ENCODE results near the gene FBLN5. TPM values are rescaled to one million over a fixed set of nuclear protein-coding genes. Genes with fewer than 3 reads are reported as not detected.
A peak's percentile ranks its signal among the peaks of the same experiment; 100 is the strongest.

Gene FBLN5
- total RNA-seq, 1 donor from 2014 or later = 240 TPM

GRCh38 chr14:91870890-91871289, 76.6 kb downstream of the FBLN5 start:
- intact Hi-C loops (cut with DNase I) = no loop called here
- Histone ChIP-seq H3K9me3 (no peaks in the 10 kb centered on the region), H3K27me3 (no peaks in the 10 kb centered on the region), H3K4me1 (peaks cover 15% of the 10 kb centered on the region), H3K27ac (no peak overlapping the region), H3K36me3 (no peaks in the 10 kb centered on the region), H3K4me3 (no peak overlapping the region)
- no peak for DNase-seq (ENCODE audit: extremely low spot score in 2 of 2)
- TF ChIP-seq POLR2A (IDR thresholded peaks at IDR 0.05) (no peak), CTCF (IDR thresholded peaks at IDR 0.05) (no peak), POLR2AphosphoS5 (IDR thresholded peaks at IDR 0.05; ENCODE audit: insufficient read depth in 1 of 2, low read depth in 1 of 2) (no peak)

- Histone ChIP-seq H3K4me1 (peaks cover 15% of the 10 kb centered on the region), H3K36me3 (no peaks in the 10 kb centered on the region), H3K27ac (no peak overlapping the region), H3K27me3 (no peaks in the 10 kb centered on the region), H3K9me3 (no peaks in the 10 kb centered on the region), H3K4me3 (no peak overlapping the region)
- no peak for TF ChIP-seq POLR2A (IDR thresholded peaks at IDR 0.05)
- no peak for TF ChIP-seq POLR2AphosphoS5 (IDR thresholded peaks at IDR 0.05; ENCODE audit: insufficient read depth in 1 of 2, low read depth in 1 of 2)
- TF ChIP-seq CTCF (IDR thresholded peaks at IDR 0.05) = no peak
- intact Hi-C loops (cut with DNase I) = no loop called here
- no peak for DNase-seq (ENCODE audit: extremely low spot score in 2 of 2)
Measured at GRCh38 chr14:91870001-91870400, 77.5 kb downstream of the FBLN5 start.

GRCh38 chr14:91869556-91869955, 77.9 kb downstream of the FBLN5 start:
- Histone ChIP-seq H3K36me3 (no peaks in the 10 kb centered on the region), H3K4me1 (peaks cover 15% of the 10 kb centered on the region), H3K9me3 (no peaks in the 10 kb centered on the region), H3K27me3 (no peaks in the 10 kb centered on the region), H3K4me3 (no peak overlapping the region), H3K27ac (no peak overlapping the region)
- intact Hi-C loops (cut with DNase I) = no loop called here
- no peak for TF ChIP-seq POLR2AphosphoS5 (IDR thresholded peaks at IDR 0.05; ENCODE audit: insufficient read depth in 1 of 2, low read depth in 1 of 2)
- TF ChIP-seq CTCF (IDR thresholded peaks at IDR 0.05) = no peak
- no peak for TF ChIP-seq POLR2A (IDR thresholded peaks at IDR 0.05)
- no peak for DNase-seq (ENCODE audit: extremely low spot score in 2 of 2)

GRCh38 chr14:91867316-91867988, 80.0 kb downstream of the FBLN5 start, which contains the start of gene TC2N:
Gene TC2N, minus strand, starts transcription at chr14:91867536. Its CDS starts 53,767 bp downstream, at chr14:91813769.
- Histone ChIP-seq H3K36me3 (no peaks in the 10 kb centered on the region), H3K4me3 (peak within 1 kb of the TSS; percentile 14 to 26), H3K9me3 (no peaks in the 10 kb centered on the region), H3K4me1 (peaks cover 8% of the 10 kb centered on the region), H3K27me3 (no peaks in the 10 kb centered on the region), H3K27ac (peak within 1 kb of the TSS; percentile 5)
- TF ChIP-seq CTCF (IDR thresholded peaks at IDR 0.05) = no peak
- no peak for TF ChIP-seq POLR2A (IDR thresholded peaks at IDR 0.05)
- TF ChIP-seq POLR2AphosphoS5 (IDR thresholded peaks at IDR 0.05; ENCODE audit: insufficient read depth in 1 of 2, low read depth in 1 of 2) = no peak
- DNase-seq (ENCODE audit: extremely low spot score in 2 of 2) = no peak
- intact Hi-C loops (cut with DNase I) = no loop called here

Measured in vagina (tissue), 2 donors.